T-helper 2 cell treated with Interferon-gamma antibody and Interleukin-4, amounts not matched to agents 5 μg/mL and 100 μg/mL, for 36 hours (primary cell): ENCODE data around the gene CD300LG.
"Not testable (repeated sequence)": the region's sequence is repeated elsewhere in the genome, so short reads cannot be mapped to it uniquely, and the experiment has no call there.

Source experiments
- DNase-seq: peaks from one replicate; pipeline ENCODE4 v3.0.0; 2021; ENCODE audit warnings: low spot score
- H3K27ac Mint-ChIP-seq: one replicate; pipeline ENCODE4 v1.8.0; 2021; ENCODE audit warnings: mild to moderate bottlenecking, mixed read lengths
- H3K27me3 Mint-ChIP-seq: one replicate; pipeline ENCODE4 v1.8.0; 2021; ENCODE audit warnings: low read depth, mixed read lengths
- H3K36me3 Mint-ChIP-seq: one replicate; pipeline ENCODE4 v1.8.0; 2021; ENCODE audit warnings: low read depth, mixed read lengths
- H3K4me1 Mint-ChIP-seq: one replicate; pipeline ENCODE4 v1.8.0; 2021; ENCODE audit warnings: low read depth, mixed read lengths
- H3K4me3 Mint-ChIP-seq: one replicate; pipeline ENCODE4 v1.8.0; 2022; ENCODE audit warnings: mild to moderate bottlenecking, moderate library complexity, mixed read lengths
- H3K9me3 Mint-ChIP-seq: one replicate; pipeline ENCODE4 v1.8.0; 2021; ENCODE audit warnings: mixed read lengths

Gene CD300LG

DNA sequence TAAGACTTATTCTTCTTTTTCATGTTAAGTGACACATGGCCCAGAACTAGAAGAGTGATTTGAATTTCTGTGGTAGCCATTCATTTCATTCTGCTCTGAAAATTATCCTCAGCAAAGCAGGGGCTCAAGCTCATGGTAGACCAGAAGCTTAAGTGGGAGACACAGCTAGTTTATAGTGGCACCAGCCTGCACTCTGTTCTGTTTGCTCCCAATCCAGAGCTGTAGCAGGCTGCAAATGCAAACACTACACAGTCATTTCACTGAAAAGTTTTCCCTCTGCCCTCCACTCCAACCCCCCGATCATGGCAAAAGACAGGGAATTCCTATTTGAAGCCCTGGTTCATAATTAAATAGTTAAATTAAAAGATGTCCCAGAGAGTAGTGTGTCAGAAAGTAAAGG is 43.3 kb downstream of the CD300LG start:
- DNase-seq = no peak
- Mint-ChIP-seq H3K4me3 (no peak overlapping the region), H3K4me1 (no peaks in the 10 kb centered on the region), H3K36me3 (no peaks in the 10 kb centered on the region), H3K9me3 (no peaks in the 10 kb centered on the region), H3K27me3 (peaks cover 21% of the 10 kb centered on the region), H3K27ac (no peak overlapping the region)

DNA sequence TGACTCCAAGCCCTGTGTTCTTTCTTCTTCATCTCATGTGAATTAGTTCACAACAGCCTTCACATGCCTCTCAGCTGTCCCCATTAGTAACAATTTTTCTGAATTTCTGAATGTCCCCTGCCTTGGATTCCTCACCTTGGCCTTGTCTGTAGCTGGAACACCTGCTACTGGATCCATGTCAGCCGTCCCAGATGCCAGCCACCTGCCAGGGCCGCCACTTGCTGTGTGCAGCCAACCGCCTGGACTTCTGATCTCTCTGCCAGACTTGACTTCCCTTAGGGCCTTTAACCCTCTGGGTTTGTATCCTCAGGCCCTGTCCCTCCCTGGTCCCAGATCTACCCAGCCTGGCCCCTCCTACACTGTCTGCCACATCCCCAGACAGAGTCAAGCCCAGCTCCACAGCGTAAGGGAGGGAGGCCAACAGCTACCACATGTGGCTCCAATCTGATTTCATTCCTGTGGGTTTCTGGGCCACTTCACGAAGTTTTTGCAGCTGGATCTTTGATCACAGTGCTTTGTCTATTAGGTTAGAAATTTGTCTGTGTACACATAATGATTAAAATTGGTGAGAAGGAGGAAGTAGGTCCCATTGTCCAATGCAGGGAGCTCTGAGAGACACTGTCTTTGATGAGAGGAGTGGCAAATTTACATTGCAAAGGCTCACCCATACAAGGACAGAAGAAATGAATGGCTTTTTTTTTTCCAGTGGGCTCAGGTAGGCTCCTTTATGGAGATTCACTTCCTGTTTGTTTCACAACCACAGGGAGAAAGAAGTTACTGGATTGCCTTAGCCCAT is 45.1 kb downstream of the CD300LG start:
- H3K27me3 Mint-ChIP-seq = peaks cover 22% of the 10 kb centered on the region
- H3K4me1 Mint-ChIP-seq = no peaks in the 10 kb centered on the region
- no peak for DNase-seq
- H3K9me3 Mint-ChIP-seq = no peaks in the 10 kb centered on the region
- H3K36me3 Mint-ChIP-seq = no peaks in the 10 kb centered on the region
- no peak overlapping the region for H3K4me3 Mint-ChIP-seq
- no peak overlapping the region for H3K27ac Mint-ChIP-seq

DNA sequence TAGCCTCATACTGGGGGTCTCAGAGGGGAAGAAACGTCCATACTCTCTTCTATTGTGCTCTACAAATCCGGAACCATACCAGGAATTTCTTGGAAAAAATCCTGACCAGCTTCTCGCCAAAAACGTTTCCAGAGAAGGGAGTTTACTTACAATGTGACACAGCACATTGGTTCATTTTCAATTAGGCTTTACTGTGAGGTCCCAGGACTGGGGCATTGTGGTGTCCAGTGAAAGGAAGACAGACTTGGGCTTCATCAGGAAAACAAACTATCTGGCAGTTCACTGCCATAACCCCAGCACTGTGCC is 45.6 kb downstream of the CD300LG start:
- H3K27ac Mint-ChIP-seq = no peak overlapping the region
- H3K9me3 Mint-ChIP-seq = no peaks in the 10 kb centered on the region
- H3K4me3 Mint-ChIP-seq = no peak overlapping the region
- H3K36me3 Mint-ChIP-seq = no peaks in the 10 kb centered on the region
- H3K4me1 Mint-ChIP-seq = no peaks in the 10 kb centered on the region
- no peak for DNase-seq
- H3K27me3 Mint-ChIP-seq = peaks cover 27% of the 10 kb centered on the region

DNA sequence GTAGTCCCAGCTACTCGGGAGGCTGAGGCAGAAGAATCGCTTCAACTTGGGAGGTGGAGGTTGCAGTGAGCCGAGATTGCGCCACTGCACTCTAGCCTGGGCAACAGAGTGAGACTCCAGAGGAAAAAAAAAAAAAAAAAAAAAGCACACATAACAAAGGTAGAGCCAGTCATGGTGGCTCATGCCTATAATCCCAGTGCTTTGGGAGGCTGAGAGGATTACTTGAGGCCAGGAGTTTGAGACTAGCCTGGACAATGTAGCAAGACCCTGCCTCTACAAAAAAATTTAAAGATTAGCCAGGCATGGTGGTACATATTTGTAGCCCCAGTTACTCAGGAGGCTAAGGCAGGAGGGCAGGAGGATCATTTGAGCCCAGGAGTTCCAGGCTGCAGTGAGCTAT is 47.5 kb downstream of the CD300LG start:
- H3K27me3 Mint-ChIP-seq = peaks cover 23% of the 10 kb centered on the region
- H3K36me3 Mint-ChIP-seq, H3K9me3 Mint-ChIP-seq, DNase-seq, H3K4me3 Mint-ChIP-seq, H3K27ac Mint-ChIP-seq, H3K4me1 Mint-ChIP-seq: not testable (repeated sequence)

DNA sequence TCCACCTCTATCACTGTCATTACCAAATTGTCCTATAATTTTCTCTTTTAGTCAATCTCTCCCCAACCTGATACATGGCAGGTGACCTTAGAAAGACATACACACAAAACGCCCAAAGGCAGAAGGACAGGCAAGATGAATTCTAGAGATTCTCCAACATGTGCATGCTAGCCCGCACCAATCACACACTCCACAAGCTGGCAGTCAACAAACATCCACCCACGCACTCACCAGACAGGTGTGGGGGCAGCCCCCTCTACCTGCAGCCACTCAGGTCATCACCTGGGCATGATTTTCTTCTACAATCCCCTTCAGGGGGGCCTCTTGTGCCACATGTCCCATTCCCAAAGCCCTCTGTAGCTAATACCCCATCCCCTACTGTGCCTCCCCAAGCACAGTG is 50.9 kb downstream of the CD300LG start:
- DNase-seq = no peak
- Mint-ChIP-seq H3K4me3 (no peak overlapping the region), H3K9me3 (no peaks in the 10 kb centered on the region), H3K27ac (no peak overlapping the region), H3K27me3 (peaks cover 36% of the 10 kb centered on the region), H3K36me3 (no peaks in the 10 kb centered on the region), H3K4me1 (peaks cover 4% of the 10 kb centered on the region)

DNA sequence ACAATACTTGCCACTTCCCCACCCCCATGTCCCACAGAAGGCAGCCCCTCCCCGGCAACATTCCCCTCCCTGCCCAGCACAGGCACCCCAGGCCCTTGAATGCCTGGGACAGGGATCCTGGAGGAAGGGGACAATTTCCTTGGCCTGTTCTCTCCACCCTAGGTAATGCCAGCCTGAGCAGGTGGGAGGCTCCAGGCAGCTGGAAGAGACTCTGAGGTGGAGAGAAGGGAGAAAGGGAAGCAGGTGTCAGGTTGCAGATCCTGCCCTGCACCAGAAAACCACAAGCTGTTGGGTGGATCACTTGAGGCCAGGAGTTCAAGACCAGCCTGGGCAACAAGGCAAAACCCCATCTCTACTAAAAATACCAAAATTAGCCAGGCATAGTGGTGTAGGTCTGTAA is 51.5 kb downstream of the CD300LG start:
- no peak for DNase-seq
- no peaks in the 10 kb centered on the region for H3K36me3 Mint-ChIP-seq
- H3K9me3 Mint-ChIP-seq = no peaks in the 10 kb centered on the region
- H3K4me1 Mint-ChIP-seq = peaks cover 4% of the 10 kb centered on the region
- H3K4me3 Mint-ChIP-seq = no peak overlapping the region
- peaks cover 37% of the 10 kb centered on the region for H3K27me3 Mint-ChIP-seq
- H3K27ac Mint-ChIP-seq = no peak overlapping the region

DNA sequence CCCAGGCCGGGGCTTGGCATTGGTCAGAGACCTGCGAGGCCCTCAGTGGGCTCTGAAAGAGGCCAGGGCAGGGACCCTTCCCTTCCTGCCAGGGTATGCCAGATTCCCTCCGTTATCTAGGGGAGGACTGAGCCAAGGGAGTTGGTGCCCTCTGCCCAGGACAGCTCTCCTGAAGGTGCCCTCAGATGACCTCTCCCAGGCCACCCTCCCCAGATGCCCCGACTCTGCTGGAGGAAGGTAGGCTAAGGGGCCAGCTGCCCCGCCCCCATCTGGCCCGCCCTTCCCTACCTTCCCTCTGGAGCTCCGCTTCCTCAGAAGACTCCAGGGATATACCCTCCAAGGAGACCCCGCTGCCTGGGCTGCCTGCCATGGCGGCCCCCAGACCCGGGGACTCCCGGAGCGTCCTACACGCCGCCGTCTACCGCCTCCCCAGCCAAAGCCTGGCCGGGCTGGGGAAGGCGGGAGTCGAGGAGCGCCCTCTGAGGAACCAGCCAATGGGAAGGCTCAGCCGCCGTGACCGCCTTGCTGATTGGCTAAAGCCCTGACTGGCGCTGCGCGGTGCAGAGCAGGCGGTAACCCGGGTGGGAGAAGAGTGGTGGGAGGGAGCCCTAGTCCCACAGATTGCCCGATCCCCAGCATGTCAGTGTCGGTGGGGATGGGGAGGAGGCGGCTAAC is 53.3 kb downstream of the CD300LG start:
- Mint-ChIP-seq H3K27ac (no peak overlapping the region), H3K4me3 (peak overlapping the region; percentile 83), H3K36me3 (no peaks in the 10 kb centered on the region)

DNA sequence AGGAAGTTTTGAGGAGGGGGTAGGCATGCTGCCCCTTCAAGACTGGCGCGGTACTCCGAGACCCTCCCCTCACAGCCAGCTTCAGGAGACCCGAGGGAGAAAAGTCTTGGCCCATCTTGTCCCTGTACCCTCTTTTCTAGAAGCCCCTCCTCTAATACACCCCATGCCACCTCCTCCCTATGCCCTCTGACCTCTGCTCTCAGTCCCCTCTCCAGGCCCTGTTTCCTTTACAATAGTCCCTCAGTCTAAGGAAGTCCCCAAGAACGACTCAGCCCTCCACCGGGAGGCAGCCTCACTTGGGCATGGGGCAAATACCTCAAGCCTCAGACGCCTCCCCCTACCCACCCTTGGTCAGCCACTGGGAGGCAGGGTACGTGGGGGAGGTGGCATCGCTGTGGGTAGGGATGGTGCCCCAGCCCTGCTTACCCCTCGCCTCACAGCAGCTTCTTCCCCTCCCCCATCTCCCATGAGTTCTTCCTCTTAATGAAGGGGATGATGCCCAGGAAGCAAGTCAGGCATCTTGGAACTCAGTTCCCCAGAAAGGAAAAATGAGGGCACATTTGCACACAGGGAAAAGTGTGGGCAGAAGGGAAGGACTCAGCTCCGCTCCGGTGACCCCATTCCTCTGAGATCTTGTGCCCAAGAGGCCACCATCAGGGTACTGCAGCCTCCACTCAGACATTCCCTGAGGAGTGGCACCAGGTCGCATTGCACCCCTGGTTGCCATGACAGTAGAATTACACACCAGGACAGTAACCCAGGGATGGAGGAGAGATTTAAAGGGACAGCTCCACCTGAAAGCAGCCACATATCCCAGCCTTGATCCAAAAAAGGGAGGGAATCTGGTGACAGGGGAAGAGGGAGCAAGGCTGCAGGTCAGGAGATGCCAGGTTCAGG is 54.1 kb downstream of the CD300LG start:
- DNase-seq = no peak
- Mint-ChIP-seq H3K4me1 (peaks cover 4% of the 10 kb centered on the region), H3K9me3 (no peaks in the 10 kb centered on the region), H3K36me3 (no peaks in the 10 kb centered on the region), H3K27me3 (peaks cover 59% of the 10 kb centered on the region), H3K27ac (no peak overlapping the region), H3K4me3 (peak overlapping the region; percentile 83)

More for the DNA sequence above, 53.3 kb downstream of the CD300LG start:
- Mint-ChIP-seq H3K9me3 (no peaks in the 10 kb centered on the region), H3K4me1 (peaks cover 4% of the 10 kb centered on the region), H3K27me3 (peaks cover 51% of the 10 kb centered on the region)
- DNase-seq = peak; percentile 81

DNA sequence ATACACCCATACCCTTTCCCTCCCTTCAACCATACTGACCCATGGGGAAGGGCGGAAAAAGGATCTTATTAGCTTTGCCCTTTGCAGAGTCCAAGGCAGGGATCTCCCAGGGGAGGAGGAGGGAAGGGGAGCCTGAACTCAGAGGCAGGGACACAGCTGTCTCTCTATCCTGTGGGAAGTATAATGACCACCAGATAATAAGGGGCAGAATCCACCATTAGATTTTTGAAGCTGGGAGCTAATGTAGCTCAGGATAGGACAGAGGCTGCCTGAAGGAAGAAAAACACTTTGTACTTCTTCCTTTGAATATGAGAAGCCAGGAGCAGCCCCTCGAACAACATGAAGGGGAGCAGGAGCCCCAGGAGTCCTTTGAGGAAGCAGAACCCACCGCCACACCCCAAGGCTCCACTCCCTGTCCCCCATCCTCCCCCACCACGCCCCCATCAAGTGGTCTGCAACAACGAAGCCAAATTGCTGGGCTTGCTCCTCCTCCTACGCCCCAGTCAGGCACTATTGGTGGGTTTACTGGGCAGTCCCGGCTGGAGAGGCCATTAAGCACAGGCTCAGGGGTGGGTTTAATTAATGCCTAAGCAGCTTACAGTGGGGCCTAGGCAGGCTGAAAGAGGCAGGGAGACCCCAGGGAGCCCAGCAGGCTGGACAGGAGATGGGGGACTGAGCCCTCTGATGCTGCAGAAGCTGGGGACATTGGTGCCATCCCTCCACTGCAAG is 55.0 kb downstream of the CD300LG start:
- no peak for DNase-seq
- Mint-ChIP-seq H3K4me1 (peaks cover 6% of the 10 kb centered on the region), H3K27me3 (peaks cover 61% of the 10 kb centered on the region), H3K36me3 (no peaks in the 10 kb centered on the region), H3K9me3 (no peaks in the 10 kb centered on the region), H3K4me3 (no peak overlapping the region), H3K27ac (no peak overlapping the region)

DNA sequence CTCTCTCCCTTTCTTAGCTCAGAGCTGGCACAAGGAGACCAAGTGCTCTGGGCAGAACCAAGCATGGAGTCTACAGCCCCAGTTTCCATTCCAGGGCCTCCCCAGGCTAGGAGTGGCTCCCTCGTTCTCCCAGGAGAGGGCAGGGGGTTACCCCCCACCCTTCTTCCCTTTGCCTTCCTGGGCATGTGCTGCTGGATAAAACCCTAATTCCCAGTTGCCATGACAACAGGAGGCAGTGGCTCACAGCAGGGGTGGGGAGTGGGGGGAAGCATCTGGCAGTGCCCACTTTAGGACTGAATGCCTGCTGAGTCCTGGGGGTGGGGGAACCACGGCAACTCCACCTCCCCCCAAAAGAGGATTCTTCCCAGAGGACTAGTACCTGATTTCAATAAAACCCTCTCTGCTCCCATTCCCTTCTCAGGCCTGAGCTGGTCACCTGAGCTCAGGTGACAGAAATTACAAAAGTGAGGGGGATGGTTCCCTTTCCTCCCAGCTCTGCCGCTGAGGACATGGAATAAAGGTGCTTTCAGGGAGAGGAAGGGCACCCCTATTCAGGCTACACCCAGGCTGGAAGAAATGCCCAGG is 58.5 kb downstream of the CD300LG start:
- H3K4me3 Mint-ChIP-seq = no peak overlapping the region
- peaks cover 6% of the 10 kb centered on the region for H3K4me1 Mint-ChIP-seq
- H3K27ac Mint-ChIP-seq = no peak overlapping the region
- no peaks in the 10 kb centered on the region for H3K9me3 Mint-ChIP-seq
- peaks cover 76% of the 10 kb centered on the region for H3K27me3 Mint-ChIP-seq
- no peak for DNase-seq
- no peaks in the 10 kb centered on the region for H3K36me3 Mint-ChIP-seq

DNA sequence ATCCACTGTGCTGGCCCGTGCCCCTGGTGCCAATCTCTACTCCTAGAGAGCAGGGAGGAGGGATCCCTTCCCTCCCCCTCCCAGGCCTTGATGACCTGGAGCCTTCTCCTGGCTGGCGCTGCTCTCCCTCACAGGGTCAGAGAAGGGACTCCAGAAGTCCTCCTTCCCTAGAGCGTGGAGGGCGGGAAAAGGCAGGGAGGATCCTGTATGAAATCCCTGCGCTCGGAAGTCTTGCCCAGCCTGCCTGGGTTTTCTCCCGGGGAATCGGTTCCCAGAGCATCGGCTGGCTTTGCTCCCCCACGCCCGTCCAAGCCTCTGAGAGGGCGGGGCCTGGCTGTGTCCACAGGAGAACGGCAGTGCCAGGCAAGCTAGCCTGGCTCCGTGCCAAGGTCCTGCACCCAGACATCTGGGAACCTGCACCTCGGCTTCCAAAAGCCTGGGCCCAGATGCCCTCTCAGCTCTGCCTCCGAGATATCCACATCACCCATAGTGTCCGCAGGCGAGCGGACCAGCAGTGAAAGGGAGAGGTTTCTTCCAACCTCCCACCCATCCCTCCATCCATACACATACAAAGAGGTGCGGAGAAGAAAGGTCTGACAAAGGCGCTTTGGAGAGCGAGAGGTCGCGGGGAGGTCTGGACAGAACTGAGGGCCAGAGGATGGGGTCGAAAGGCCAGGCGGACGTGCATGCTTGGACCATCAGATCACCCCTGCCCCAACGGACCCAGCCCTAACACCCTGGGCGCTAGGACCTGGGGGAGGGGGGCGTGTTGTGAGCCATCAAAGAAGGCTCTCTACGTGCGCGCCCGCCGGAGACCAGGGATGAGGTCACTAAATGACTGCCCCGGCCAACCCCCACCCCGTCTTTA is 59.2 kb downstream of the CD300LG start:
- no peak for DNase-seq
- Mint-ChIP-seq H3K4me3 (no peak overlapping the region), H3K9me3 (no peaks in the 10 kb centered on the region), H3K36me3 (no peaks in the 10 kb centered on the region), H3K27ac (no peak overlapping the region), H3K4me1 (peaks cover 2% of the 10 kb centered on the region), H3K27me3 (peaks cover 71% of the 10 kb centered on the region)

DNA sequence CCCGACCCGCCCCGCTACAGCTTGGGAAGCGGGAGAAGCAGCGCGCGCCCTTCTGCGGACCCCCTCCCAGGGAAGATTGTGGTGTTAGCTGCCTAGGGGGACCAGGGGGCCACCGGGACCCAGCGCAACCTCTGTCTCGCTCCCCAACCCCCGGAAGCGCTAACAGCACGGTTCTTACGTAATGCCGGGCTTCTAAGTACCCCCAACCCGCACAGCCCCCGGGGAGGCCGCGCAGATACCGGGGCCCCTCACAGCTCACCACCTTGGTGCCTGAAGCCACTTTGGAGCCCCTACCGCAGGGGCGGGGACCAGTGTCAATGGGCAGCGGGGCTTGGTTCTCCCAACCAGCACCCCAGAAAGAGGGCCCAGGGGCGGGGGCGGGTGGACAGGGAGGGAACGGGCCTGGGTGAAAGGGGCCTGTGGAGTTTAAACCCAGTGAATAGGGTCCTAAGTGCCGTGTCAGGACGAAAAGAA is 60.0 kb downstream of the CD300LG start:
- Mint-ChIP-seq H3K4me3 (no peak overlapping the region), H3K27ac (no peak overlapping the region), H3K9me3 (no peaks in the 10 kb centered on the region), H3K27me3 (peaks cover 65% of the 10 kb centered on the region), H3K36me3 (no peaks in the 10 kb centered on the region), H3K4me1 (peaks cover 2% of the 10 kb centered on the region)
- DNase-seq = no peak
